Cardiac fibroblast (primary cell): ENCODE measurements around the gene HACD3.
A peak's percentile ranks its signal among the peaks of the same experiment; 100 is the strongest.

ENCODE experiments used
- DNase-seq, 2 donors: peaks; one replicate each; pipeline versions ENCODE4 v3.0.0 to v3.0.0-alpha.2; 2010; ENCODE audit warnings: low read depth in 2 of 2
- H3K4me3 ChIP-seq, 2 donors: replicated peaks in 1 of 2; 1 replicate in 1 of 2; 2 replicates in 1 of 2; pipeline ENCODE4 v1.5.1; 2011; ENCODE audit warnings: low read depth in 2 of 2, low read length in 2 of 2, mild to moderate bottlenecking in 2 of 2, moderate library complexity in 1 of 2
- TF ChIP-seq, protein P1 (sequence below): IDR thresholded peaks from one replicate; pipeline ENCODE4 v1.5.1; 2011; ENCODE audit warnings: low read depth, mild to moderate bottlenecking, low read length, inconsistent platforms

The HACD3 gene

GRCh38 chr15:65577129-65577996 is 47.1 kb downstream of the HACD3 start:
- no peak overlapping the region for H3K4me3 ChIP-seq
- TF ChIP-seq, protein P1, sequence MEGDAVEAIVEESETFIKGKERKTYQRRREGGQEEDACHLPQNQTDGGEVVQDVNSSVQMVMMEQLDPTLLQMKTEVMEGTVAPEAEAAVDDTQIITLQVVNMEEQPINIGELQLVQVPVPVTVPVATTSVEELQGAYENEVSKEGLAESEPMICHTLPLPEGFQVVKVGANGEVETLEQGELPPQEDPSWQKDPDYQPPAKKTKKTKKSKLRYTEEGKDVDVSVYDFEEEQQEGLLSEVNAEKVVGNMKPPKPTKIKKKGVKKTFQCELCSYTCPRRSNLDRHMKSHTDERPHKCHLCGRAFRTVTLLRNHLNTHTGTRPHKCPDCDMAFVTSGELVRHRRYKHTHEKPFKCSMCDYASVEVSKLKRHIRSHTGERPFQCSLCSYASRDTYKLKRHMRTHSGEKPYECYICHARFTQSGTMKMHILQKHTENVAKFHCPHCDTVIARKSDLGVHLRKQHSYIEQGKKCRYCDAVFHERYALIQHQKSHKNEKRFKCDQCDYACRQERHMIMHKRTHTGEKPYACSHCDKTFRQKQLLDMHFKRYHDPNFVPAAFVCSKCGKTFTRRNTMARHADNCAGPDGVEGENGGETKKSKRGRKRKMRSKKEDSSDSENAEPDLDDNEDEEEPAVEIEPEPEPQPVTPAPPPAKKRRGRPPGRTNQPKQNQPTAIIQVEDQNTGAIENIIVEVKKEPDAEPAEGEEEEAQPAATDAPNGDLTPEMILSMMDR, result no peak
- no peak for DNase-seq

DNA sequence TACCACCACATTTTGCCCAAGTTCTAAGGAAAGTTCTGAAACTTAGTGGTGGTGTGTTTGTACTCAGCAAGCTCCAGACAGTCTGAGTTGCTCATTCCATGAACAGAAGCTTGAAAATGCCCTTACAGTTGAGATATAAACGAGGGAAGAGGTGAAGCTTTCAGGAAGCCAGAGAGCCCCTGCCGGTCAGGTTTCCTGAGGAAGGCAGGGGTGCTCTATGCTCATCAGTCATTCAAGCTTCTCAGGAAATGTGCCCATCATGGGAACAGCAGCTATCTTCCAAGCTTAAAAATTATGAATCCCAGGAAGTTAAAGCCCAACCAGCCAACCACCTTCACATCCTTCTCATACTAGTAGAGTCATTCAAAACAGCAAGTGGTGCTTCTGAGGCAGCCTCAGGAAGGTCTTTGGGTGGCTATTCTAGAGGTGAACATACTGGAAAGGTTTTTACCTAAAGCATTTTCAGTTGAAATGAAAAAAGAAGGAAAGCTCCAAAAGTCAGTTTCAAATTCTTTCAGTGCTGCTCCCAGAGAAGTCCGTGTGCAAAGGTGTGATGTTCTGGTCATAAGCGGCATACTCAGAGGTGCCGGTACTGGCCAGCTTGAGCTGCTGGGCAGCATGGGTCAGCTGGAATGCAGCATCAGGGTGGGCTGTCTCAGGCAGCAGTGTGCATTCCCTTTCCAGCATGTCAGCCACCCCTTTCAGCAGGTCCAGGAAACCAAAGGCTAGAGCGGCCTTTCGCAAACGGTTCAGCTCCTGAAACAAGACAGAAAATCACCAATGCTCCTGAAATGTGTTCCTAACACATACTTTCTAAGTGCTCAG is 48.9 kb downstream of the HACD3 start:
- no peak overlapping the region for H3K4me3 ChIP-seq
- TF ChIP-seq, protein P1, result no peak
- DNase-seq, result no peak

- H3K4me3 ChIP-seq, result no peak overlapping the region
- TF ChIP-seq, protein P1, result no peak
- DNase-seq, result no peak
These were observed 49.5 kb downstream of the HACD3 start for GRCh38 chr15:65579762-65580161.

- TF ChIP-seq, protein P1, result no peak
- no peak overlapping the region for H3K4me3 ChIP-seq
- peak; percentile 29 to 73 for DNase-seq
These were observed 50.0 kb downstream of the HACD3 start for GRCh38 chr15:65580287-65580686.

DNA sequence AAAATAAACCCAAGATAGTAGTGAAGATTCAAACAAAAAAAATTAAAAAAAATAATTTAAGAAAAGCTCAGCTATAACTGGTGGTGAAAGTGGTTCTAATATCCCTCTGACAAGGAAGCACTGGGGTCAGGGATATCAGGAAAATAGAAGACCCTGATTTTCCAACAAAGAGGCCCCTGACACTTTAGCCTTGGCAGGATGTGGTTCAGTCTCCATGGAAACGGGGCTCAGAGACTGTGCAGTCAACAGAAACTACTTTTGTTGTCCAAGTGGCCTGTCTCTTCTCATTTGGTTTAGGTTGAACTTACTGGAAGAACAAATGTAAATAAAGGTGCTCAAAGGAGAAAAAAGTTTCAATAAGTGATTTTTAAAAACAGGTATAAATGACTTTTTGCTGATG is 53.4 kb downstream of the HACD3 start:
- no peak overlapping the region for H3K4me3 ChIP-seq
- TF ChIP-seq, protein P1, result no peak
- peak; percentile 46 to 71 for DNase-seq

DNA sequence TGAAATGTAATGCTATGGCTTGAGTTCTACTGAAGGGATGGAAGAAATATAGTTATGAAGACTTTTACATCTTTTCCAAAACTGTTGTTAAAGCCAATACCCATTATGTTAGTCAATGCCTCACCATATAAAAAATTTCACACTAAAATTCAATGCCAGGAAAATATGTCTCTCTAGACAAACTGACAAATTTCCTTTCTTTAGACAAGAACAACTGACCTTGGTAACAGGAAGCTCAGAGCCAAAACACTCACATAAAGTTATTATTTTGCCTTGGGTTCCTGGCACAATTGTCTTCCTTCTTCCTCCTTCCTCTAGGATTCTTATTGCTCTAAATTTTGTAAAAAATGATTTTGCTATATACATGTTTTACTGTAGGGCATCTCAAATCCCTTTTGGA is 54.0 kb downstream of the HACD3 start:
- no peak for DNase-seq
- no peak overlapping the region for H3K4me3 ChIP-seq
- TF ChIP-seq, protein P1, result no peak
